ENCODE data around the gene KIF26B. TPM values are rescaled to one million over a fixed set of nuclear protein-coding genes. Genes with fewer than 3 reads are reported as not detected.

Gene KIF26B
- total RNA-seq, 1 experiment from 2014 or later: 0.04 TPM

- Histone ChIP-seq H3K9ac (ENCODE audit: low read length) (no peak overlapping the region), H3K79me2 (ENCODE audit: low read length) (no peaks in the 10 kb centered on the region), H3K27ac (ENCODE audit: low read length) (no peak overlapping the region), H3K4me1 (ENCODE audit: insufficient read depth, low read length) (no peaks in the 10 kb centered on the region), H3K4me2 (ENCODE audit: low read length) (no peak overlapping the region), H3K9me2 (replicated peaks; ENCODE audit: low read length) (no peaks in the 10 kb centered on the region), H4K20me1 (ENCODE audit: low read length) (no peaks in the 10 kb centered on the region), H3K27me3 (ENCODE audit: low read length) (peaks cover 66% of the 10 kb centered on the region), H3K36me3 (ENCODE audit: low read depth, low read length) (no peaks in the 10 kb centered on the region), H3K9me3 (ENCODE audit: low read length) (no peaks in the 10 kb centered on the region), H3K4me3 (ENCODE audit: low read length) (no peak overlapping the region), H2AFZ (ENCODE audit: low read length) (no peak overlapping the region), H3F3A (ENCODE audit: low read length, unreplicated experiment) (no peaks in the 10 kb centered on the region)
- no TSS peak for BruUV-seq (replicated peaks)
- DNase-seq: no peak
- TF ChIP-seq EZH2 (IDR thresholded peaks at IDR 0.05; ENCODE audit: low read length, unreplicated experiment) (no peak), EZH2phosphoT487 (IDR thresholded peaks at IDR 0.05; ENCODE audit: borderline replicate concordance, low read length) (no peak)
- TF ChIP-seq, protein P1, sequence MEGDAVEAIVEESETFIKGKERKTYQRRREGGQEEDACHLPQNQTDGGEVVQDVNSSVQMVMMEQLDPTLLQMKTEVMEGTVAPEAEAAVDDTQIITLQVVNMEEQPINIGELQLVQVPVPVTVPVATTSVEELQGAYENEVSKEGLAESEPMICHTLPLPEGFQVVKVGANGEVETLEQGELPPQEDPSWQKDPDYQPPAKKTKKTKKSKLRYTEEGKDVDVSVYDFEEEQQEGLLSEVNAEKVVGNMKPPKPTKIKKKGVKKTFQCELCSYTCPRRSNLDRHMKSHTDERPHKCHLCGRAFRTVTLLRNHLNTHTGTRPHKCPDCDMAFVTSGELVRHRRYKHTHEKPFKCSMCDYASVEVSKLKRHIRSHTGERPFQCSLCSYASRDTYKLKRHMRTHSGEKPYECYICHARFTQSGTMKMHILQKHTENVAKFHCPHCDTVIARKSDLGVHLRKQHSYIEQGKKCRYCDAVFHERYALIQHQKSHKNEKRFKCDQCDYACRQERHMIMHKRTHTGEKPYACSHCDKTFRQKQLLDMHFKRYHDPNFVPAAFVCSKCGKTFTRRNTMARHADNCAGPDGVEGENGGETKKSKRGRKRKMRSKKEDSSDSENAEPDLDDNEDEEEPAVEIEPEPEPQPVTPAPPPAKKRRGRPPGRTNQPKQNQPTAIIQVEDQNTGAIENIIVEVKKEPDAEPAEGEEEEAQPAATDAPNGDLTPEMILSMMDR (conservative IDR thresholded peaks at IDR 0.05; ENCODE audit: low read depth, low read length): no peak
- ChIA-PET CTCF (no interaction called here), POLR2A (ENCODE audit: unreplicated experiment) (no interaction called here)
- intact Hi-C loops (cut with micrococcal nuclease): no loop called here
- no peak for ATAC-seq
Observed at GRCh38 chr1:245361951-245362350, 207.2 kb downstream of the KIF26B start.

- ChIA-PET CTCF (no interaction called here), POLR2A (ENCODE audit: unreplicated experiment) (no interaction called here)
- intact Hi-C loops (cut with micrococcal nuclease): no loop called here
- Histone ChIP-seq H3K4me3 (ENCODE audit: low read length) (no peak overlapping the region), H3K4me2 (ENCODE audit: low read length) (no peak overlapping the region), H3K9me2 (replicated peaks; ENCODE audit: low read length) (no peaks in the 10 kb centered on the region), H3K27me3 (ENCODE audit: low read length) (peaks cover 72% of the 10 kb centered on the region), H2AFZ (ENCODE audit: low read length) (no peak overlapping the region), H3K36me3 (ENCODE audit: low read depth, low read length) (no peaks in the 10 kb centered on the region), H3K4me1 (ENCODE audit: insufficient read depth, low read length) (no peaks in the 10 kb centered on the region), H3K27ac (ENCODE audit: low read length) (no peak overlapping the region), H3F3A (ENCODE audit: low read length, unreplicated experiment) (no peaks in the 10 kb centered on the region), H3K9me3 (ENCODE audit: low read length) (no peaks in the 10 kb centered on the region), H3K79me2 (ENCODE audit: low read length) (no peaks in the 10 kb centered on the region), H3K9ac (ENCODE audit: low read length) (no peak overlapping the region), H4K20me1 (ENCODE audit: low read length) (no peaks in the 10 kb centered on the region)
- no TSS peak for BruUV-seq (replicated peaks)
- no peak for TF ChIP-seq EZH2 (IDR thresholded peaks at IDR 0.05; ENCODE audit: low read length, unreplicated experiment)
- TF ChIP-seq, protein P1 (conservative IDR thresholded peaks at IDR 0.05; ENCODE audit: low read depth, low read length): no peak
- no peak for TF ChIP-seq EZH2phosphoT487 (IDR thresholded peaks at IDR 0.05; ENCODE audit: borderline replicate concordance, low read length)
- DNase-seq (no peak), ATAC-seq (no peak)
Observed at GRCh38 chr1:245363461-245364200, 208.8 kb downstream of the KIF26B start.
